GM12865 (cell line): ENCODE measurements around the gene MSX2.

ENCODE experiments used
- DNase-seq: peaks from one replicate; pipeline ENCODE4 v3.0.0; 2010; ENCODE audit warnings: low read depth
- H3K4me3 ChIP-seq: 2 replicates; pipeline ENCODE4 v1.5.1; 2011; ENCODE audit warnings: mild to moderate bottlenecking, low read depth, low read length, control low read depth
- CTCF ChIP-seq: IDR thresholded peaks from 2 replicates; pipeline ENCODE4 v1.5.1; 2011; ENCODE audit warnings: low read length, control low read depth, low read depth, inconsistent platforms; ENCODE audit not compliant: insufficient read depth; ENCODE audit errors: missing control alignments

Gene MSX2

GRCh38 chr5:174722500-174722899, 1.9 kb upstream of the MSX2 start:
- DNase-seq = no peak
- no peak overlapping the region for H3K4me3 ChIP-seq
- no peak for TF ChIP-seq CTCF

GRCh38 chr5:174723315-174723978, 935 bp upstream of the MSX2 start:
- TF ChIP-seq CTCF = no peak
- no peak overlapping the region for H3K4me3 ChIP-seq
- DNase-seq = no peak

- no peak for DNase-seq
- no peak overlapping the region for H3K4me3 ChIP-seq
- no peak for TF ChIP-seq CTCF
Measured at GRCh38 chr5:174723979-174724483, 351 bp upstream of the MSX2 start.

- H3K4me3 ChIP-seq = no peak overlapping the region
- no peak for DNase-seq
- no peak for TF ChIP-seq CTCF
Measured at GRCh38 chr5:174725261-174725990, 1.0 kb downstream of the MSX2 start.

- no peak overlapping the region for H3K4me3 ChIP-seq
- no peak for TF ChIP-seq CTCF
- no peak for DNase-seq
Measured at GRCh38 chr5:174725991-174726601, 1.7 kb downstream of the MSX2 start.

GRCh38 chr5:174726916-174727793, 2.8 kb downstream of the MSX2 start:
- no peak for TF ChIP-seq CTCF
- DNase-seq = no peak
- H3K4me3 ChIP-seq = no peak overlapping the region
